Endothelial cell of umbilical vein (primary cell): ENCODE data around the gene PCNT. TPM values are rescaled to one million over a fixed set of nuclear protein-coding genes. Genes with fewer than 3 reads are reported as not detected.

Experiments used
- BruUV-seq: library from RNA; stranded (reverse); fragments of 400-500 nt; replicated peaks from 2 replicates; lab custom pipeline; 2021; lab: Mats Ljungman, UMichigan
- CTCF ChIA-PET: fragments of 300-600, 350-600 bp; sonication (Branson Sonifier 250); formaldehyde crosslinking; loops from one replicate; lab custom pipeline; 2021; ENCODE audit warnings: antibody characterized with exemption, inconsistent platforms; lab: Charles Lee
- POLR2A ChIA-PET: fragments of 300-600, 350-600 bp; sonication (Branson Sonifier 250); formaldehyde crosslinking; loops from one replicate; lab custom pipeline; 2021; ENCODE audit warnings: antibody characterized with exemption, inconsistent platforms; lab: Charles Lee
- DNase-seq: peaks from one replicate; pipeline ENCODE4 v3.0.0-alpha.2; 2011; ENCODE audit warnings: low read depth, low spot score
- FAIRE-seq: peaks from 2 replicates; lab custom pipeline; 2011; peaks lifted over from hg19 to GRCh38; lab: Jason Lieb, UNC
- H2AFZ ChIP-seq: 2 replicates; pipeline ENCODE4 v1.6.0; 2012; ENCODE audit warnings: low read depth, low read length, control low read depth, inconsistent platforms
- H3K27ac ChIP-seq: 2 replicates; pipeline ENCODE4 v1.5.1; 2011; ENCODE audit warnings: low read depth, mild to moderate bottlenecking, control low read depth, low read length, moderate library complexity; ENCODE audit not compliant: insufficient read depth
- H3K27me3 ChIP-seq, 2 experiments: 2 replicates each; pipeline versions ENCODE4 v1.6.0 to v1.6.1; 2011; ENCODE audit warnings: low read length in 2 of 2, mixed read lengths in 1 of 2; ENCODE audit not compliant: control insufficient read depth in 2 of 2, insufficient read depth in 2 of 2
- H3K36me3 ChIP-seq, 2 experiments: 2 replicates in 1 of 2; 3 replicates in 1 of 2; pipeline ENCODE4 v1.5.1; 2011; ENCODE audit warnings: low read length in 2 of 2, mild to moderate bottlenecking in 1 of 2, moderate library complexity in 1 of 2; ENCODE audit not compliant: control insufficient read depth in 2 of 2, insufficient read depth in 2 of 2; ENCODE audit errors: extremely low read depth in 1 of 2
- H3K4me1 ChIP-seq: 3 replicates; pipeline ENCODE4 v1.5.1; 2011; ENCODE audit warnings: mild to moderate bottlenecking, low read length; ENCODE audit not compliant: control insufficient read depth, insufficient read depth; ENCODE audit errors: extremely low read depth
- H3K4me2 ChIP-seq: 2 replicates; pipeline ENCODE4 v1.6.1; 2011; ENCODE audit warnings: low read length, control low read depth, mixed read lengths; ENCODE audit not compliant: insufficient read depth
- H3K4me3 ChIP-seq, 3 experiments: fragments of 200-600 bp in 1 of 3; sonication (generic), shearing (Covaris generic) in 1 of 3; replicated peaks in 1 of 3; 2 replicates each; pipeline ENCODE4 v1.5.1; 2011 to 2016; ENCODE audit warnings: control low read depth in 3 of 3, low read length in 3 of 3, mild to moderate bottlenecking in 2 of 3, inconsistent platforms in 1 of 3, low read depth in 1 of 3, moderate library complexity in 1 of 3; ENCODE audit not compliant: insufficient read depth in 1 of 3
- H3K79me2 ChIP-seq: 2 replicates; pipeline ENCODE4 v1.6.0; 2012; ENCODE audit warnings: low read length, inconsistent platforms; ENCODE audit not compliant: control insufficient read depth, insufficient read depth
- H3K9ac ChIP-seq: replicated peaks from 2 replicates; pipeline ENCODE3; 2011; ENCODE audit warnings: low read length, control low read depth; ENCODE audit not compliant: insufficient read depth; ENCODE audit errors: extremely low read depth
- H3K9me1 ChIP-seq: replicated peaks from 3 replicates; pipeline ENCODE4 v1.6.0; 2011; ENCODE audit warnings: mild to moderate bottlenecking, low read length; ENCODE audit not compliant: control insufficient read depth, insufficient read depth; ENCODE audit errors: extremely low read depth
- H3K9me3 ChIP-seq: replicated peaks from 2 replicates; pipeline ENCODE4 v1.5.1; 2012; ENCODE audit warnings: low read length, inconsistent platforms; ENCODE audit not compliant: control insufficient read depth, insufficient read depth
- H4K20me1 ChIP-seq: replicated peaks from 2 replicates; pipeline ENCODE3; 2011; ENCODE audit warnings: mild to moderate bottlenecking, low read length; ENCODE audit not compliant: control insufficient read depth, insufficient read depth; ENCODE audit errors: extremely low read depth
- CTCF ChIP-seq, 2 donors: IDR thresholded peaks; 1 replicate in 1 of 2; 2 replicates in 1 of 2; pipeline ENCODE4 v1.5.1; 2011; ENCODE audit warnings: low read length in 2 of 2, mild to moderate bottlenecking in 2 of 2, moderate library complexity in 2 of 2, control low read depth in 1 of 2, inconsistent platforms in 1 of 2, low read depth in 1 of 2; ENCODE audit not compliant: insufficient read depth in 1 of 2; ENCODE audit errors: extremely low read depth in 1 of 2
- EZH2 ChIP-seq: IDR thresholded peaks from 2 replicates; pipeline ENCODE4 v1.6.1; 2012; ENCODE audit warnings: borderline replicate concordance, low read depth, mild to moderate bottlenecking, moderate library complexity, low read length, inconsistent platforms; ENCODE audit not compliant: severe bottlenecking
- FOS ChIP-seq: IDR thresholded peaks from 2 replicates; pipeline ENCODE4 v1.6.1; 2011; ENCODE audit warnings: mild to moderate bottlenecking, low read length, moderate library complexity, borderline replicate concordance; ENCODE audit not compliant: insufficient read depth
- GATA2 ChIP-seq: IDR thresholded peaks from 2 replicates; pipeline ENCODE4 v1.7.0; 2011; ENCODE audit warnings: low read depth, mild to moderate bottlenecking, moderate library complexity, mixed read lengths, low read length; ENCODE audit not compliant: insufficient read length, insufficient read depth
- JUN ChIP-seq: IDR thresholded peaks from 2 replicates; pipeline ENCODE4 v1.6.1; 2011; ENCODE audit warnings: borderline replicate concordance, low read depth; ENCODE audit not compliant: insufficient read length, insufficient read depth
- MAX ChIP-seq: IDR thresholded peaks from 2 replicates; pipeline ENCODE4 v1.6.1; 2011; ENCODE audit not compliant: insufficient read depth, insufficient read length
- MYC ChIP-seq: IDR thresholded peaks from one replicate; pipeline ENCODE4 v1.6.1; 2011; ENCODE audit warnings: mild to moderate bottlenecking, low read depth, low read length
- POLR2A ChIP-seq: IDR thresholded peaks from 2 replicates; pipeline ENCODE4 v1.6.1; 2012; ENCODE audit warnings: low read depth, mild to moderate bottlenecking, control low read depth, low read length
- POLR2AphosphoS5 ChIP-seq: IDR thresholded peaks from 2 replicates; pipeline ENCODE4 v1.6.1; 2012; ENCODE audit warnings: low read depth, mild to moderate bottlenecking, control low read depth, low read length, moderate library complexity; ENCODE audit not compliant: insufficient read depth
- dilution Hi-C: fragments of 300-500 bp; cut with MboI; formaldehyde crosslinking; loops from one replicate; pipeline ENCODE4 v1.15.0; 2019; ENCODE audit warnings: low sequenced_read_pairs; ENCODE audit not compliant: extremely low pct_ligation_motif_present
- intact Hi-C: fragments of 100-400 bp; cut with micrococcal nuclease; formaldehyde crosslinking; loops from one replicate; pipeline ENCODE4 v1.10.0; 2022
- polyA plus RNA-seq, 4 experiments: library from polyadenylated mRNA; depleted of rRNA in 3 of 4; stranded (reverse) in 3 of 4; unstranded in 1 of 4; fragments of >200 nt; gene quantifications; 2 replicates each; pipeline versions ENCODE4 v1.2.1 to v1.2.3, GENCODE V29; 2011 to 2012; ENCODE audit warnings: missing spikeins in 1 of 4
- total RNA-seq: library from RNA; stranded (reverse); gene quantifications from 2 replicates; pipeline ENCODE4 v1.2.3, GENCODE V29; 2021

Gene PCNT
- total and polyA plus RNA-seq, 2 donors (not counting 3 experiments of a cell fraction or from before 2014, with no cell fraction given) = 9.6 to 49.5 TPM

GRCh38 chr21:46363698-46364097 is 39.7 kb downstream of the PCNT start:
- dilution Hi-C loops = no loop called here
- BruUV-seq = no TSS peak
- H3K27me3 ChIP-seq = no peaks in the 10 kb centered on the region
- peaks cover 7 to 15% of the 10 kb centered on the region in 2 experiments for H3K36me3 ChIP-seq
- H3K9ac ChIP-seq = no peak overlapping the region
- POLR2A ChIA-PET = no interaction called here
- no peak overlapping the region for H3K4me3 ChIP-seq
- H3K79me2 ChIP-seq = peaks cover 2% of the 10 kb centered on the region
- TF ChIP-seq FOS (no peak), POLR2AphosphoS5 (no peak), POLR2A (no peak), MYC (no peak), EZH2 (no peak), GATA2 (no peak), JUN (no peak), CTCF (IDR thresholded peaks at IDR 0.05; ENCODE audit: extremely low read depth in 1 of 2, insufficient read depth in 1 of 2, low read depth in 1 of 2, low read length in 2 of 2) (no peak), MAX (no peak)
- no peak overlapping the region for H3K4me2 ChIP-seq
- H3K9me1 ChIP-seq = no peaks in the 10 kb centered on the region
- no peaks in the 10 kb centered on the region for H3K9me3 ChIP-seq
- DNase-seq (no peak), FAIRE-seq (no peak)
- no peak overlapping the region for H3K27ac ChIP-seq
- no peak overlapping the region for H2AFZ ChIP-seq
- intact Hi-C loops = no loop called here
- H4K20me1 ChIP-seq = no peaks in the 10 kb centered on the region
- CTCF ChIA-PET = interaction anchor here (0.9 kb wide), 1 partner anchor 106 kb away, joined by 3 read pairs; no protein-coding TSS in a partner anchor
- H3K4me1 ChIP-seq = no peaks in the 10 kb centered on the region
